ENCODE data around the gene LANCL3.

Gene LANCL3

DNA sequence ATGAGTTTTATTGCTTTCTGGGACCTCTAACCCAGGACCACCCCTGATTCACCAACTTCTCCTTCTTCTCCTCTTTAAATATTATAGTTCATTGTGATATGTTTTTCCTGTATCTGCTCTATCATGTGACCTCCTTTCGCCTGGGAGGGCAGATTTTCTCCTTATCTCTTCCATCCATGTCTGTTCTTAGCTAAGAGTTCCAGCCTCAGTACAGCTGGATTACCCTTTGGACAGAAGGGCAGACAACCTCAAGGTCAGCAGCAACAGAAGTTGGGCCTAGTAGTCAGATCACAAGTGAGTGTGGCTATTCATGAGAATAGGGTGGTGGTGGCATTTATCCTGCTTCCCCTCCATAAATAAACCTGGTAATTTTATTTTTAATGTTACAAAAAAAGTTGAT lies 108.4 kb downstream of the LANCL3 start:
- DNase-seq = no peak

DNA sequence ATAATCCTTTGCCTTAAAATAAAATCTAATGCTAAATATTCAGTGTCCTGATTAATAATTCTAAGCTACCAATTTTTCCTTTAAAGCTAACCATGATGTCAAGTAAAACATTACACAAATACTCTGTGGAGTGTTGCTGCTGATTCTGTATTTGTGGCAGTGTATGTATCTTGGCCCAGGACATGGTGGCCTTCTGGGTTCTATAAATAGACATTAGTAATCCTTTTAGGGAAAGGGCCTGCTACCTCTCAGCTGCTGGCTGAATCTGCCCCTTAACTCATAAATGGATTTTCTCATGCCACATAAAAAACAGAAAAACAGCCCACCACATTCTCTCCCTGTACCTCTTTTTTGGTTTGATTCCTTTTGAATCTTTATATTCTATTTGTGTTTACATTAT lies 113.0 kb downstream of the LANCL3 start:
- DNase-seq = no peak

DNA sequence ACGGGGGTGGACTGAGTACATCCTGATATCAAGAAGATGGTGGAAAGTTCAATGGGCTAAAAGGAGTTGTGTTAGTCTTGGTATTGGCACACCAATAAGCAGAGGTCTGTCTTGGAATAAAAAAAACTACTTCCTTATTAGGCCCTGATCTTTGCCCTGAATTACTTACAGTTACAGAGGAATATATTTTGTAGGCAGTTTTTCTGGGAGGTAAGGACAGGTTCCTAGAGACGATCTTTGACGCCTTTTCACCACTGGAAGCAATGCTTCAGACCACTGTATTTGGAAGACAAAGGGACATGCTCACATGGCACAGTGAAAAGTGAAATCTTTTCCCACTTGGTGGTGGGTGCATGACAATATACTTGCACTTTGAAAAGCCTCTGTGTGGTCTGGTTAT lies 113.5 kb downstream of the LANCL3 start:
- DNase-seq = no peak

GRCh38 chrX:37685381-37686359 lies 114.2 kb downstream of the LANCL3 start, which contains the start of gene XK:
TSS of gene XK (plus strand) at chrX:37685791. CDS start at chrX:37685962, 171 bp downstream.
- DNase-seq = peak in 41 of 56 donors; percentile 0 to 47 (median 9)

- DNase-seq = no peak
These were observed 115.0 kb downstream of the LANCL3 start for GRCh38 chrX:37686369-37686995.

DNA sequence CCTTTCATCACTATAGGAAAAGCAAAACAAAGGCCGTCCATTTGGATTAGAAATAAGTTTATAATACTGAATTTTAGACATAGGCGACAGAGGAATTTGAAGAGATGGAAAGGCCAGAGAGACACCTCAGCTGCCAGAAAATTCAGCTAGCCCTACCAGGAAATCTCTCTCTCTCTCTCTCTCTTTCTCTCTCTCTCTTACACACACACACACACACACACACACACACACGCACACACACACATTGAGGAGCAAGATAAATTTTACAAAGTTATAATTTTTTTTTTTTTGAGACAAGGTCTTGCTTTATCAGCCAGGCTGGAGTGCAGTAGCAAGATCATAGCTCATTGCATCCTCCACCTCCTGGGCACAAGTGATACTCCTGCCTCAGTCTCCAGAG lies 115.5 kb downstream of the LANCL3 start:
- DNase-seq = no peak

GRCh38 chrX:37690119-37690518 lies 118.7 kb downstream of the LANCL3 start:
- no peak for DNase-seq

DNA sequence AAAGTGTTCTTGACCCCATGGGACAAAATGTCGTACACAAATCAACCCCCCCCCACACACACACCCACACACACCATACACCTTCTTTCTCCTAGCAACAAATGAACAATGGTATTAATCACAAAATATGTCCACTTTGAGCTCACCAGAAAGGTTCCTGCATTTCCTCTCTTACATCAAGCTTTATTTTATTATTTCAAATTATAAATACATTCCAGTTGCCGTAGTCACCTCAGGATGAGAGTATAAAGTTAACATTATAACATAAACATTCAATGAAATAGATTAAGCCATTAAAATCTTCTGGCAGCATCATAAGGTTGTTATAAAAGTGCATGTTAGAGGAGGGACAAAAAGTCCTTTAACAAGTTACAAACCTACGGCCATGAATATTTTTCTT lies 121.5 kb downstream of the LANCL3 start:
- no peak for DNase-seq

DNA sequence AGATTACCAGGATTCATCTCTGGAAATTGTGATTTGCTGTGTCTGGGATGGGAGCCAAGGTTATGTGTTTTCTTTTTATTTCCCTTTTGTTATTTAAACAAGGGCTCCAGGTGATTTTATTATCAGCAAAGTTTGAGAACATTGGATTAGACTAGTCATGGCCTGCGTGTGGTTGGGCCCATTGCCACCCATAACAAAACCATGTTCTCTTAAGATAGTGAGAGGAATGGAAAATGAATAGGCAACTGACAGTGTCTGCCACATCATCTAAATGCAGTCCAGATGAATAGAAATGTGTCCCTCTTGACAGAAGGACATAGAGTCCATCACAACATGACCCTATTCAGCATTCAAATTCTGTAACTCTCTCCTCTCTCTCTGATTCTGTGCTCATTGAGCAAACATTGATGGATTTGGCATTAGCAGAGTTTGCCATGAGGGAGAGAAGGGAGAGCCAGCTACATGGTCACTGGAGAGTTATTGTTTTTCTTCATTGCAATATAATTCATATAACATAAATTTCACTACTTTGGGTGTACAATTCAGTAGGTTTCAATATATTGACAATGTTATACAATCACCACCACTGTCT lies 125.8 kb downstream of the LANCL3 start:
- DNase-seq = no peak

DNA sequence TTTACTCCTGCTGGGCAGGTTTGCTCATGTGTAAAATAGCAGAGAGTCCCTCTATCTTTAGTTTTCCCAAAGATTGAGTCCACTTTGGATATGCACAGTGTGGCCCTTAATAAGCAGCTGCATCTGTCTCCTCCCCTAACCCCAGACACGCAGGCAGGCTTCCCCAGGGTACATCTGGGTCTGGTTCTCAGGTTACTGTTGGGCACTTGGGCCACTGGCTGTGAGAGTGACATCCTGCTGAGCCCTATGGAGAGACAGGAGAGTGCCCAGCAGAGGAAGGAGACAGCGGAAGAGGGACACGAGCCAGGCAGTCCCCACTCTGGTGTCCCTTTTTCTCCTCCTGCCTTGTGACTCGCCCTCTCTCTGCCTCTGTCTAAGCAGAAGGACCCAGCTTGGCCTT lies 130.1 kb downstream of the LANCL3 start:
- no peak for DNase-seq

DNA sequence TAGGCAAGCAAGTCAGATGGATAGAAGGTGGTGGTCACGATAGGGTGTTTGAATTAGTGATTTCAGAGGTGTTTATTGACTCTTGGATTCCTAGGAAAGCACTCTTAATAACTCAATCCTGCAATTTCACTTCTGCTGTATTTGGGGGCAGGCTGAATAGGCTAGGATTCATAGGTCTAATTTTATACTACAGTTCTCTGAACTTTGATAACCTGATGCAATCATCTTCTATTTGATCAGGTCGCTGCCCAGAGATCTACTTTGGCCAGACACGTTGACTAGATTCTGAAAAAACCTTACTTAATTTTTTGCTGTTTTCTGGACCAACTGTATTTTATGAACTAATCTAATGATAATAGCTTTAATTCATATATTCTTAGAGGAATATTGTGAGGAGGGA lies 140.5 kb downstream of the LANCL3 start:
- DNase-seq = no peak

DNA sequence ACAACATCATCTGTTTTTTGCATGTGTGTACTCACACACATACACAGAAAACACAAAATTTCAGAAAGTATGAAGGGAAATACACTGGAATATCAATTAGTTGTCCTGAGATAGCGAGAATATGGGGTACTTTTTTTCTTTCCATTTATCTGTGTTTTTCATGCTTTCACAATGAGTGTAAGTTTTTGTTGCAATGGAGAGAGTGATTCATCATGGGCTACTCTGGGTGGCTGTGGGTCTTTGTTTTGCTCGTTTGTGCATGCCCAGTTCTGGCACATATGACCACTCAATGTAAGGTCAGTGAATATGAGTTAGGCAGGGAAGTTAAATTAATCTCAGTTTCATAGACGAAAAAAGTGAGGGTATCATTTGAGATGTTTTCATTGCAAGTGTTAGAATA lies 141.0 kb downstream of the LANCL3 start:
- no peak for DNase-seq

GRCh38 chrX:37714479-37714878 lies 143.0 kb downstream of the LANCL3 start:
- DNase-seq = no peak

GRCh38 chrX:37716602-37717001 lies 145.1 kb downstream of the LANCL3 start:
- DNase-seq = no peak

GRCh38 chrX:37717708-37718107 lies 146.2 kb downstream of the LANCL3 start:
- DNase-seq = no peak

- no peak for DNase-seq
These were observed 151.1 kb downstream of the LANCL3 start for GRCh38 chrX:37722595-37722994.

- no peak for DNase-seq
These were observed 154.9 kb downstream of the LANCL3 start for GRCh38 chrX:37726346-37726745.
